Heart left ventricle (tissue), 16 donors: ENCODE results near the gene HIBADH. TPM values are rescaled to one million over a fixed set of nuclear protein-coding genes. Genes with fewer than 3 reads are reported as not detected.
"Not testable (repeated sequence)": the region's sequence is repeated elsewhere in the genome, so short reads cannot be mapped to it uniquely, and the experiment has no call there.

Experiments
- ATAC-seq, 4 donors: fragments of 200-7000 bp; cut with Tn5 transposase; one replicate each; pipeline ENCODE4 v1.9.1; 2020 to 2022; ENCODE audit warnings: moderate library complexity in 4 of 4, mild to moderate bottlenecking in 3 of 4, moderate number of reproducible peaks in 1 of 4
- DNase-seq, 5 donors: peaks; one replicate each; pipeline ENCODE4 v3.0.0-alpha.2; 2020
- H3K27ac ChIP-seq, 12 donors: fragments of 200-600 bp; sonication (generic) in 4 of 12; one replicate each; pipeline versions ENCODE4 v1.5.0 to v1.8.0; 2016 to 2022; ENCODE audit warnings: mild to moderate bottlenecking in 2 of 12
- H3K27me3 ChIP-seq, 9 donors: fragments of 200-600 bp; sonication (generic) in 2 of 9; one replicate each; pipeline versions ENCODE4 v1.5.1 to v1.8.0; 2016 to 2022; ENCODE audit warnings: mild to moderate bottlenecking in 3 of 9
- H3K36me3 ChIP-seq, 9 donors: fragments of 200-600 bp; sonication (generic) in 2 of 9; one replicate each; pipeline versions ENCODE4 v1.5.0 to v1.8.0; 2018 to 2022; ENCODE audit warnings: mild to moderate bottlenecking in 2 of 9
- H3K4me1 ChIP-seq, 12 donors: fragments of 200-600 bp; sonication (generic) in 4 of 12; one replicate each; pipeline versions ENCODE4 v1.5.0 to v1.8.0; 2016 to 2022; ENCODE audit warnings: mild to moderate bottlenecking in 3 of 12
- H3K4me3 ChIP-seq, 12 donors: fragments of 200-600 bp; sonication (generic) in 4 of 12; one replicate each; pipeline versions ENCODE4 v1.5.0 to v1.8.0; 2017 to 2022; ENCODE audit warnings: mild to moderate bottlenecking in 9 of 12, moderate library complexity in 4 of 12
- H3K9me3 ChIP-seq, 12 donors: fragments of 200-600 bp; sonication (generic) in 4 of 12; one replicate each; pipeline versions ENCODE4 v1.5.0 to v1.8.0; 2016 to 2022; ENCODE audit warnings: mild to moderate bottlenecking in 1 of 12
- CTCF ChIP-seq, 12 donors: fragments of 200-600 bp; sonication (generic) in 4 of 12; IDR thresholded peaks; one replicate each; pipeline versions ENCODE4 v1.5.0 to v1.8.0; 2018 to 2022; ENCODE audit warnings: antibody characterized with exemption in 12 of 12, mild to moderate bottlenecking in 5 of 12
- POLR2A ChIP-seq, 2 donors: fragments of 450-650 bp; IDR thresholded peaks; one replicate each; pipeline ENCODE4 v1.6.1; 2017; ENCODE audit warnings: antibody characterized with exemption in 2 of 2, mild to moderate bottlenecking in 2 of 2, moderate library complexity in 2 of 2
- WGBS, 4 donors: extraction: QIAGEN DNeasy Blood & Tissue Kit in 2 of 4; methylation state at CpG; one replicate each; pipeline versions ENCODE4 v1.1.5 to v1.1.7; 2013 to 2018; 5-methylcytosine and 5-hydroxymethylcytosine counted together
- intact Hi-C, 10 donors: fragments of 100-400 bp; cut with DNase I; formaldehyde crosslinking; loops; one replicate each; pipeline versions ENCODE4 v1.11.1 to v1.14.2; 2022
- polyA plus RNA-seq, 2 donors: library from polyadenylated mRNA; stranded (reverse); fragments of 200-250 nt; gene quantifications; one replicate each; pipeline ENCODE4 v1.2.3, GENCODE V29; 2013
- total RNA-seq, 9 donors: library from RNA; depleted of rRNA in 2 of 9; stranded (reverse); fragments of >200 nt in 2 of 9; fragmentation: NEBNext Ultra II Directional in 3 of 9; extraction: Animal tissue kit (Norgen Biotek cat#: 25700) in 3 of 9; gene quantifications; one replicate each; pipeline versions ENCODE4 v1.1.0 to v1.2.4, GENCODE V29; 2016 to 2023
- donor health status: ischemic (EF 13 %, LVEDD 7.1; RV severe dilation, severe dysfunction).
- donor health status: healthy with polysubstance abuse.
- donor health status: DM: no; HTN: yes; CAD: no.
- donor health status: DM: no; HTN: no; CAD: no.
- donor health status: ischemic (EF 25% LVEDD 6.9; RV normal size, moderate dysfunction).
- donor health status: ischemic (EF 25% LVEDD 5.7; RV mildly dilated, moderate dysfunction).
- donor health status: healthy.
- donor health status: DM: yes; HTN: yes; CAD: no.
- donor health status: ischemic (EF 35%, LVEDD 5.7; RV mildly dilated, moderate dysfunction).
- donor health status: nonischemic (EF 11% LVEDD 7.7; RV severe dilation, severe dysfunction).
- donor health status: DM: yes; HTN: yes; CAD: no.
- donor health status: PGD.
- donor health status: ischemic (EF 29% LVEDD 5.4; RV normal size, mild dysfunction).
- donor health status: nonischemic (EF 23%, LVEDD 6.1; RV moderate dilation, normal function).

Gene HIBADH
- total and polyA plus RNA-seq, 11 donors = 34.4 to 107 (median 69.3) TPM

DNA sequence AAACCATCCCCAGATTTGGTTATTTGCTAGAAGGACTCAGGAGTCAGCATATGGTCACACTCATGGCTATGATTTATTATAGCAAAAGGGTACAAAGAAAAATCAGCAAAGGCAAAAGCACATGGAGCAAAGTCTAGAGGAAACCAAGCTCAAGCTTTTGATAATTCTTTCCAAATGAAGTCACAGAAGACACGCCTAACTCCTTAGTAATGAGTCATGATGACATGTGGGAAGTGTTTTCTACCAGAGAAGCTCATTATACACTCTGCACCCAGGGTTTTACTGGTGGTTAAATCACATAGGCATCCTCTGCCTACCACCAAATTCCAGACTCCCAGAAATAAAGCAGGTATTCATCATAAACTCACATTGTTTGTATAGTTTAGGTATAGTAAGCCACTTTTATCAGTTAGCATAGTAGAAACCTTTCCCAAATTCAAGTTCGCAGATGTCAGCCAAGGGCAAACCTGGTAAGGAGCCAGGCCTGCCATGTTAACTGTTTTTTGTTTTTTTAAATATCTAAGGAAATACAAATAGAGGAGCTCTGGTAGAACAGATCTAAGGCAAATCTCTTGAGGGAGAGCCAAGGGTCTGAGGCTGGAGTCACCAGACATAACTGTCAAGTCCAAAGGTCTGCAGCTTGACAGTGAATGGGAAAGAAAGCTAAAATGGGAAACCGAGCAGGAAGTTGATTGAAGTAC is 15.4 kb upstream of the HIBADH start:
- ATAC-seq (peak in 3 of 4 donors; percentile 80 to 92 (median 81)), DNase-seq (no peak)
- Histone ChIP-seq H3K4me1 (peaks cover 0 to 14% (median 2%) of the 10 kb centered on the region in 12 donors), H3K27ac (peak overlapping the region in 7 of 12 donors; percentile 21 to 66 (median 51)), H3K36me3 (no peaks in the 10 kb centered on the region), H3K9me3 (no peaks in the 10 kb centered on the region), H3K4me3 (no peak overlapping the region), H3K27me3 (no peaks in the 10 kb centered on the region)
- TF ChIP-seq POLR2A (IDR thresholded peaks at IDR 0.05) = no peak
- TF ChIP-seq CTCF (IDR thresholded peaks at IDR 0.05) = no peak
- intact Hi-C loops = no loop called here
- WGBS, 4 donors = 72 to 83% (median 75%) methylated on average over 3 of the region's 3 CpGs

DNA sequence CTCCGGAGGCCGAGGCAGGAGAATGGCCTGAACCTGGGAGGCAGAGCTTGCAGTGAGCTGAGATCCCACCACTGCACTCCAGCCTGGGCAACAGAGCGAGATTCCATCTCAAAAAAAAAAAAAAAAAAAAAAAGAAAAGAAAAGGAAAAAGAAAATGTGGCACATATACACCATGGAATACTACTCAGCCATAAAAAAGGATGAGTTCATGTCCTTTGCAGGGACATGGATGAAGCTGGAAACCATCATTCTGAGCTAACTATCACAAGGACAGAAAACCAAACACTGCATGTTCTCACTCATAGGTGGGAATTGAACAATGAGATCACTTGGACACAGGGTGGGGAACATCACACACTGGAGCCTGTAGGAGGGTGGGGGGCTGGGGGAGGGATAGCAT is 11.4 kb upstream of the HIBADH start:
- peaks cover 0 to 13% (median 2%) of the 10 kb centered on the region in 12 donors for H3K4me1 ChIP-seq
- DNase-seq, intact Hi-C loops, H3K27me3 ChIP-seq, H3K4me3 ChIP-seq, H3K36me3 ChIP-seq, H3K27ac ChIP-seq, ATAC-seq, H3K9me3 ChIP-seq: not testable (repeated sequence)
- 94 to 98% (median 95%) methylated on average over 3 of the region's 3 CpGs for WGBS, 4 donors

DNA sequence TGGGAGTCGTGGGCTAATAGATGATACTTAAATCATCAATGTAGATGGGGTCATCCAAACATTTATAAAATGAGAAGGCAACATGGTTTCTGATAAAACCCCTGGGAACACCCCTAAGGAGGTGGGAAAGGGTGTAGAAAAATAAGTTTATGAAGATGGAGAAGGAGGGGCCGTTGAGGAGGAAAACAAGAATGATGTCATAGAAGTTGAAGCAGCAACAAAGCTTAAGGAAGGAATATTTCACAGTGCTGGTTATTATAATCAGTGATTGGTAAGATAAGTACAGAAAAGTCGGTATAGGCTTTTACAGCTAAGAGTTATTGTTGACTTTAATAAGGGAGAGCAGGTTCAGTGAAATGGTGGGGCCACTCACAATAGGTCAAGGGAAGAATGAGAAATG is 9.0 kb upstream of the HIBADH start:
- Histone ChIP-seq H3K27ac (no peak overlapping the region), H3K4me1 (no peaks in the 10 kb centered on the region), H3K27me3 (no peaks in the 10 kb centered on the region), H3K36me3 (no peaks in the 10 kb centered on the region), H3K4me3 (no peak overlapping the region), H3K9me3 (no peaks in the 10 kb centered on the region)
- 66 to 77% (median 70%) methylated on average over 3 of the region's 3 CpGs for WGBS, 4 donors
- DNase-seq (no peak), ATAC-seq (no peak)
- intact Hi-C loops = no loop called here
- no peak for TF ChIP-seq POLR2A (IDR thresholded peaks at IDR 0.05)
- no peak for TF ChIP-seq CTCF (IDR thresholded peaks at IDR 0.05)

GRCh38 chr7:27670676-27671075 is 8.0 kb upstream of the HIBADH start:
- WGBS, 4 donors = 80 to 91% (median 89%) methylated on average over 2 of the region's 2 CpGs
- intact Hi-C loops = no loop called here
- TF ChIP-seq CTCF (IDR thresholded peaks at IDR 0.05) (no peak), POLR2A (IDR thresholded peaks at IDR 0.05) (no peak)

DNA sequence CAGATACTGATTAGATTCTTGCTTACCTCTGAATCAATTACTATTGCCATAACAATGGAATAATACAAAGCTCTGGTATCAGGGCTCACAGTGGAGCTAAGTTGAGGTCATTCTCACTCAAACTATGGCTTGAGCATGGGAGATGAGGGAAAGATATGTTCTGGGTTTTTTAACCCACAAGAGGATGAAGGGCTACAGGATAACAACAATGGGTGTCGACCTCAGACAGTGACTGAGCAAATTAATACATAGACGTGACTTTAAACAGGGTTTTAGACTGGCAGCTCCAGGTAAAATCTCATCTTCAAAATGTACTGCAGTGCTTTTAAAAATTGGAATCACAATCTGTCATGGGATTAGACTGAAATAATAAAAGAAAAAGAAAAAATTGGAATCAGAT is 7.5 kb upstream of the HIBADH start:
- ATAC-seq (no peak), DNase-seq (no peak)
- Histone ChIP-seq H3K4me3 (no peak overlapping the region), H3K27ac (no peak overlapping the region), H3K9me3 (no peaks in the 10 kb centered on the region), H3K4me1 (no peaks in the 10 kb centered on the region), H3K36me3 (no peaks in the 10 kb centered on the region), H3K27me3 (no peaks in the 10 kb centered on the region)
- intact Hi-C loops = no loop called here
- WGBS, 4 donors = 81 to 94% (median 84%) methylated on average over 2 of the region's 2 CpGs
- no peak for TF ChIP-seq CTCF (IDR thresholded peaks at IDR 0.05)
- TF ChIP-seq POLR2A (IDR thresholded peaks at IDR 0.05) = no peak

More at GRCh38 chr7:27670676-27671075, 8.0 kb upstream of the HIBADH start:
- Histone ChIP-seq H3K27ac (no peak overlapping the region), H3K4me3 (no peak overlapping the region), H3K36me3 (no peaks in the 10 kb centered on the region), H3K9me3 (no peaks in the 10 kb centered on the region), H3K27me3 (no peaks in the 10 kb centered on the region), H3K4me1 (no peaks in the 10 kb centered on the region)
- ATAC-seq (no peak), DNase-seq (no peak)
